Transverse colon (tissue), 3 donors: ENCODE data around the gene KCTD21.

Experiments
- CTCF ChIP-seq, 5 experiments: fragments of 200-600 bp in 3 of 5; fragments of 450-650 bp in 2 of 5; sonication (generic) in 3 of 5; IDR thresholded peaks; 1 replicate in 2 of 5; 2 replicates in 3 of 5; pipeline ENCODE4 v1.5.1; 2016 to 2017; ENCODE audit warnings: antibody characterized with exemption in 5 of 5, inconsistent platforms in 3 of 5, mild to moderate bottlenecking in 2 of 5, moderate library complexity in 1 of 5
- POLR2A ChIP-seq: fragments of 450-650 bp; IDR thresholded peaks from one replicate; pipeline ENCODE4 v1.6.1; 2016; ENCODE audit warnings: antibody characterized with exemption, mild to moderate bottlenecking, moderate library complexity

- peak; percentile 71 for TF ChIP-seq POLR2A
- TF ChIP-seq CTCF (IDR thresholded peaks at IDR 0.05): no peak
These were observed at the start of gene KCTD21, which contains the start of gene USP35 for GRCh38 chr11:78188286-78189173.
